ENCODE results near the gene SNAPC3. TPM values are rescaled to one million over a fixed set of nuclear protein-coding genes. Genes with fewer than 3 reads are reported as not detected.

The SNAPC3 gene
- total RNA-seq, 1 experiment from 2014 or later, result 28.0 TPM

- Histone ChIP-seq H2BK120ac (ENCODE audit: low read depth, low read length, poor library complexity, severe bottlenecking) (no peak overlapping the region), H3K4ac (ENCODE audit: low read depth, low read length) (no peak overlapping the region), H3T11ph (ENCODE audit: low read length) (no peak overlapping the region), H3K18ac (ENCODE audit: insufficient read length, low read depth, low read length) (no peak overlapping the region), H2BK5ac (ENCODE audit: insufficient read length, low read length) (no peak overlapping the region), H3K27ac (ENCODE audit: insufficient read length, low read depth, low read length) (no peak overlapping the region), H3K4me1 (ENCODE audit: insufficient read depth, low read length) (no peaks in the 10 kb centered on the region), H4K5ac (ENCODE audit: insufficient read length, low read depth, low read length) (no peak overlapping the region), H3K27me3 (ENCODE audit: insufficient read depth, low read length) (no peaks in the 10 kb centered on the region), H3K14ac (ENCODE audit: insufficient read depth, low read length) (no peak overlapping the region), H4K20me1 (ENCODE audit: control insufficient read depth, insufficient read depth, insufficient read length) (no peaks in the 10 kb centered on the region), H3K23ac (ENCODE audit: insufficient read length, low read depth, low read length) (no peak overlapping the region), H3K79me2 (ENCODE audit: insufficient read depth, low read length) (no peaks in the 10 kb centered on the region), H2BK20ac (ENCODE audit: low read depth, low read length, poor library complexity, severe bottlenecking) (no peak overlapping the region), H2AFZ (ENCODE audit: low read length) (no peak overlapping the region), H2BK12ac (ENCODE audit: insufficient read length, low read depth, low read length) (no peak overlapping the region), H3K9ac (ENCODE audit: extremely low read depth, insufficient read length, low read length) (no peak overlapping the region), H3K9me3 (ENCODE audit: control insufficient read depth, low read depth, low read length) (no peaks in the 10 kb centered on the region), H4K8ac (replicated peaks; ENCODE audit: insufficient read length, low read depth, low read length) (no peak overlapping the region), H3K56ac (ENCODE audit: insufficient read length, low read depth, low read length) (no peak overlapping the region), H2AK5ac (ENCODE audit: insufficient read length, low read length) (no peak overlapping the region), H4K91ac (ENCODE audit: insufficient read length, low read depth, low read length) (no peak overlapping the region), H3K79me1 (ENCODE audit: insufficient read depth, low read depth, low read length, poor library complexity, severe bottlenecking) (no peaks in the 10 kb centered on the region), H3K4me2 (ENCODE audit: insufficient read depth, insufficient read length, low read length) (no peak overlapping the region), H2BK15ac (ENCODE audit: low read depth, low read length) (no peak overlapping the region), H3K23me2 (ENCODE audit: insufficient read length, low read depth, low read length, poor library complexity, severe bottlenecking) (no peaks in the 10 kb centered on the region)
- H3K4me1 Mint-ChIP-seq, result peaks cover 13 to 19% of the 10 kb centered on the region in 2 experiments
- peaks cover 0 to 6% of the 10 kb centered on the region in 2 experiments; a peak in 2 of 5 replicates for H3K9me3 Mint-ChIP-seq
- H3K27ac Mint-ChIP-seq, result 0 out of 7 replicates have a peak overlapping the region, but pooled peaks of 1 of the 3 experiments have one; percentile 40
- H3K27me3 Mint-ChIP-seq (ENCODE audit: low read depth), result no peaks in the 10 kb centered on the region
- no peaks in the 10 kb centered on the region; a peak in 1 of 7 replicates for H3K36me3 Mint-ChIP-seq (ENCODE audit: insufficient read depth in 1 of 3, low read depth in 3 of 3)
- 0 out of 5 replicates have a peak overlapping the region, but pooled peaks of 1 of the 2 experiments have one; percentile 32 for H3K4me3 Mint-ChIP-seq
- TF ChIP-seq CTCF (conservative IDR thresholded peaks at IDR 0.05), result no peak
- no CpG with 5 or more reads among the region's 6 CpGs for WGBS (ENCODE audit: extremely low coverage, insufficient read length, low lambda C conversion rate)
- peak; percentile 38 for DNase-seq
These were observed 5.0 kb upstream of the SNAPC3 start for GRCh38 chr9:15417626-15418025.

Measured in H9 (cell line).